Measurements from ENCODE around the gene G6PC1.
"Not testable (repeated sequence)": the region's sequence is repeated elsewhere in the genome, so short reads cannot be mapped to it uniquely, and the experiment has no call there.

Gene G6PC1

DNA sequence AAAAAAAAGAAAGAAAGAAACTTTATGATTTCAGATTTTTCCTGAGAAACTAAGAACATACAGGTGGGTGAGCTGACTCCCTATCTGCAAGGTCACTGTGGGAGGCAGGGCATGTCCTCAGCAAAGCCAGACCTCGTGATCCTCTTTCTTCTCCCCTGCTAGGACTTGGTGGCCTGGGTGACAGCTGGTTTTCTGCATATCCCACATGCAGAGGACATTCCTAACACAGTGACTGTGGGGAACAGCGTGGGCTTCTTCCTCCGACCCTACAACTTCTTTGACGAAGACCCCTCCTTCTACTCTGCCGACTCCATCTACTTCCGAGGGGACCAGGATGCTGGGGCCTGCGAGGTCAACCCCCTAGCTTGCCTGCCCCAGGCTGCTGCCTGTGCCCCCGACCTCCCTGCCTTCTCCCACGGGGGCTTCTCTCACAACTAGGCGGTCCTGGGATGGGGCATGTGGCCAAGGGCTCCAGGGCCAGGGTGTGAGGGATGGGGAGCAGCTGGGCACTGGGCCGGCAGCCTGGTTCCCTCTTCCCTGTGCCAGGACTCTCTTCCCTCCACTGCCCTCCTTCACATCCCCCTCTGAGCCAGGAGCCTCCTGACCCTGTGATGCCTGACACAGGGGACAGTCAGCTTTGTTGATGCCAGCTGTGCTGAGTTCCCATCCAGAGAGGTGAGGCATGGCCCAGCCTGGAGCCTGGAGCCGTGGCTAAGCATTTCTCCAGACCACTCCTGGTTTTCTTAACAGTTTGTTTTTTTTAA lies 26.5 kb upstream of the G6PC1 start:
- not testable (repeated sequence) for H3K27me3 ChIP-seq (ENCODE audit: control insufficient read depth in 1 of 2, insufficient read depth in 2 of 2, low read length in 2 of 2); H3K27ac ChIP-seq (ENCODE audit: low read depth, low read length); H3K4me1 ChIP-seq (ENCODE audit: control insufficient read depth in 1 of 2, insufficient read depth in 2 of 2, low read length in 2 of 2); H3K36me3 ChIP-seq (ENCODE audit: control insufficient read depth in 1 of 2, insufficient read depth in 2 of 2, low read length in 2 of 2); H3K4me3 ChIP-seq (ENCODE audit: low read depth in 1 of 2, low read length in 2 of 2); H3K9me3 ChIP-seq (ENCODE audit: control insufficient read depth in 1 of 2, low read length in 2 of 2); H3K9ac ChIP-seq (ENCODE audit: low read depth in 1 of 2, low read length in 2 of 2)

DNA sequence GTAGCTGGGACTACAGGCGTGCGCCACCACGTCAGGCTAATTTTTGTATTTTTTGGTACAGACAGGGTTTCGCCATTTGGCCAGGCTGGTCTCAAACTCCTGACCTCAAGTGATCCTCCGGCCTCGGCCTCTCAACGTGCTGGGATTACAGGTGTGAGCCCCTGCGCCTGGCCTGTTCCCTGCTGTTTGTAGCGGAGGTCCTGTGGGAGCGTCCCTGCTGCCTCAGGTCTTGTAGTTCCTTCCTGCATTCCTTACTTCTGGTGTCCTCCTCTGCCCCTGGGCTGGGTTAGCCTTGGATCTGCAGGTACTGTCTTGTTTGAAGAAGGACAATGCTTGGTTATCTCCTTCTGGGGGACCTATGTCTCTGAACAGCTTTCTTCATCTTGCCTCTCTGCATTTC lies 23.6 kb upstream of the G6PC1 start:
- peaks cover 0 to 4% of the 10 kb centered on the region in 2 donors for H3K4me1 ChIP-seq (ENCODE audit: control insufficient read depth in 1 of 2, insufficient read depth in 2 of 2, low read length in 2 of 2)
- H3K36me3 ChIP-seq (ENCODE audit: control insufficient read depth in 1 of 2, insufficient read depth in 2 of 2, low read length in 2 of 2) = no peaks in the 10 kb centered on the region
- no peak overlapping the region for H3K27ac ChIP-seq (ENCODE audit: low read depth, low read length)
- H3K4me3 ChIP-seq (ENCODE audit: low read depth in 1 of 2, low read length in 2 of 2) = no peak overlapping the region
- peaks cover 0 to 6% of the 10 kb centered on the region in 2 donors for H3K27me3 ChIP-seq (ENCODE audit: control insufficient read depth in 1 of 2, insufficient read depth in 2 of 2, low read length in 2 of 2)
- H3K9me3 ChIP-seq (ENCODE audit: control insufficient read depth in 1 of 2, low read length in 2 of 2) = no peaks in the 10 kb centered on the region
- H3K9ac ChIP-seq (ENCODE audit: low read depth in 1 of 2, low read length in 2 of 2) = no peak overlapping the region

DNA sequence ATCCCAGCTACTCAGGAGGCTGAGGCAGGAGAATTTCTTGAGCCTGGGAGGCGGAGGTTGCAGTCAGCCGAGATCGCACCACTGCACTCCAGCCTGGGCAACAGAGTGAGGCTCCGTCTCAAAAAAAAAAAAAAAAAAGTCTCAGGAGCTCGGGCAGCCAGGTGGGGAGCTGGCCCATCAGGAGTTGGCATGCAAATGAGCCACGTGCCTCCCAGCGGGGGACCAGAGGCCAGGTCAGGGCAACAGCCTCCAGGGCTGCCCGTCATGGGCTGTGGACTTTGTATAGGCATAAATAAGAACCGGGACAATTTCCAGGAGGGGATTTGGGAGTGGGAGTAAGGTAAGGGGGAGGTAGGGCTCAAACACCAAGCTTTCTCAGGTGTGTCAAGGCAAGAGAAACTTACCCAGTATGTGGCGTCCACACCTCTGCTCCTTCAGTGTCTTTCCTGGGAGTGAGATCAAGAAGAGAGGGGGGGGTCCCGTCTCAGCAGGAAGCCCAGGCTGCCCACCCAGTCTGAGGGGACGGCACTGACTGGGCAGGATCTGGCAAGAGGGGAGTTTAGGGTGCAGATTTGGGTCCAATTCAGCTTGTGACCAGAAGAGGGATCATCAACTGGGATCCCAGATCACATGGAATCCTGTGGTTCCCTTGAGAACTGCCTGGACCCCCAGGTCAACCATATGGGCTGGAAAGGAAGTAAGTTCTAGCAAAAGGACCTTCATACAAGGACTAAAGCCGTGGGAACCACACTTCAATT lies 22.3 kb upstream of the G6PC1 start:
- peaks cover 0 to 6% of the 10 kb centered on the region in 2 donors for H3K27me3 ChIP-seq (ENCODE audit: control insufficient read depth in 1 of 2, insufficient read depth in 2 of 2, low read length in 2 of 2)
- peak overlapping the region; percentile 10 for H3K27ac ChIP-seq (ENCODE audit: low read depth, low read length)
- no peak overlapping the region for H3K9ac ChIP-seq (ENCODE audit: low read depth in 1 of 2, low read length in 2 of 2)
- H3K4me3 ChIP-seq (ENCODE audit: low read depth in 1 of 2, low read length in 2 of 2) = no peak overlapping the region
- peaks cover 0 to 4% of the 10 kb centered on the region in 2 donors for H3K4me1 ChIP-seq (ENCODE audit: control insufficient read depth in 1 of 2, insufficient read depth in 2 of 2, low read length in 2 of 2)
- H3K9me3 ChIP-seq (ENCODE audit: control insufficient read depth in 1 of 2, low read length in 2 of 2) = no peaks in the 10 kb centered on the region
- H3K36me3 ChIP-seq (ENCODE audit: control insufficient read depth in 1 of 2, insufficient read depth in 2 of 2, low read length in 2 of 2) = no peaks in the 10 kb centered on the region

DNA sequence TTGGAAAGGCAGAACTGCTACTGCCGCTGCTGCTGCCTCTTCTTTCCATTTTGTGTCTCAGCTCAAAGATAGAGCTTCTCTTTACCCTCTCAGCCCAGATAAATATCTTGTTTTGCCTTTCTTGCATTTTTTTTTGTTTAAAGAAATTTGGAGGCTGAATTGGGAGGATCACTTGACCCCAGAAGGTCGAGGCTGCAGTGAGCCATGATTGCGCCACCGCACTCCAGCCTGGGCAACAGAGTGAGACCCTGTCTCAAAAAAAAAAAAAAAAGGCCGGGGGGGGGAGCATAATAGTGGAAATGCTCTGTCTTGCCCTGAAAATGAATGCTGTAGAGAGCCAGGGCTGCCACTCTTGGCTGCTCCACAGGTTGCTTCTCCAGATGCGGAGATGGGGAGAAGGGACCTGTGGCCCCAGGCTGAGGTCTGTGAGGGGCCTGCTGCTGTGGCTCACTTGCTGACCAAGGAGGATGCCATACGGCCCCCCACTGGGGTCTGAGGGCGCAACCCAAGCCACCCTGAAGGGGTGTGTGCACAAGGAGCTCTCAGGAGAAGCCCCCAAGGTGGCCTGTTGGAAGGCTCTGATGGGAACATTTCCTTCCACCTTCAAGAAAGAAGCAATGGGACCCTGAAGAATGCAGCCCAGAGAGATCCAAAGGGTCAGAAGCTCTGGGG lies 21.5 kb upstream of the G6PC1 start:
- Histone ChIP-seq H3K27ac (ENCODE audit: low read depth, low read length) (no peak overlapping the region), H3K9ac (ENCODE audit: low read depth in 1 of 2, low read length in 2 of 2) (no peak overlapping the region), H3K4me1 (ENCODE audit: control insufficient read depth in 1 of 2, insufficient read depth in 2 of 2, low read length in 2 of 2) (peaks cover 0 to 4% of the 10 kb centered on the region in 2 donors), H3K36me3 (ENCODE audit: control insufficient read depth in 1 of 2, insufficient read depth in 2 of 2, low read length in 2 of 2) (no peaks in the 10 kb centered on the region), H3K27me3 (ENCODE audit: control insufficient read depth in 1 of 2, insufficient read depth in 2 of 2, low read length in 2 of 2) (peaks cover 0 to 6% of the 10 kb centered on the region in 2 donors), H3K4me3 (ENCODE audit: low read depth in 1 of 2, low read length in 2 of 2) (no peak overlapping the region), H3K9me3 (ENCODE audit: control insufficient read depth in 1 of 2, low read length in 2 of 2) (no peaks in the 10 kb centered on the region)

DNA sequence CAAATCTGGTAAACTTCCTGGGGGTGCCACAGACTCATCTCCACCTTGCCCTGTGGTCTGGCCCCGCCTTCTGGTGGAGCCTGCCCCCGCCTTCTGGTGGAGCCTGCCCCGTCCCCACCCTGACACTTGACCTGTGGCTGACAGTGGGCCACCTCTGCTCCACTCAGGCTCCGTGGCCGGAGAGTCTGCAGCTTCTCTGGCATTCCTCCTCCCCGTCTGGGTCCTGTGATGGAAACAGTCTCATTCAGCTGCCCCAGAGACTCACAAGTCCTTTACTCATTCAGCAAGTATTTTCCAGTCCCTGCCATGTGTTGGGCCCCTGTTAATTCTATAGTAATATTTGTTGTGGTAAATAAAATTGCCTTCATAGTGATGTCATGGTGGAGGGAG lies 21.0 kb upstream of the G6PC1 start:
- H3K4me3 ChIP-seq (ENCODE audit: low read depth in 1 of 2, low read length in 2 of 2) = no peak overlapping the region
- H3K9me3 ChIP-seq (ENCODE audit: control insufficient read depth in 1 of 2, low read length in 2 of 2) = no peaks in the 10 kb centered on the region
- H3K9ac ChIP-seq (ENCODE audit: low read depth in 1 of 2, low read length in 2 of 2) = no peak overlapping the region
- H3K27me3 ChIP-seq (ENCODE audit: control insufficient read depth in 1 of 2, insufficient read depth in 2 of 2, low read length in 2 of 2) = peaks cover 0 to 6% of the 10 kb centered on the region in 2 donors
- H3K36me3 ChIP-seq (ENCODE audit: control insufficient read depth in 1 of 2, insufficient read depth in 2 of 2, low read length in 2 of 2) = no peaks in the 10 kb centered on the region
- no peak overlapping the region for H3K27ac ChIP-seq (ENCODE audit: low read depth, low read length)
- H3K4me1 ChIP-seq (ENCODE audit: control insufficient read depth in 1 of 2, insufficient read depth in 2 of 2, low read length in 2 of 2) = peaks cover 0 to 4% of the 10 kb centered on the region in 2 donors

DNA sequence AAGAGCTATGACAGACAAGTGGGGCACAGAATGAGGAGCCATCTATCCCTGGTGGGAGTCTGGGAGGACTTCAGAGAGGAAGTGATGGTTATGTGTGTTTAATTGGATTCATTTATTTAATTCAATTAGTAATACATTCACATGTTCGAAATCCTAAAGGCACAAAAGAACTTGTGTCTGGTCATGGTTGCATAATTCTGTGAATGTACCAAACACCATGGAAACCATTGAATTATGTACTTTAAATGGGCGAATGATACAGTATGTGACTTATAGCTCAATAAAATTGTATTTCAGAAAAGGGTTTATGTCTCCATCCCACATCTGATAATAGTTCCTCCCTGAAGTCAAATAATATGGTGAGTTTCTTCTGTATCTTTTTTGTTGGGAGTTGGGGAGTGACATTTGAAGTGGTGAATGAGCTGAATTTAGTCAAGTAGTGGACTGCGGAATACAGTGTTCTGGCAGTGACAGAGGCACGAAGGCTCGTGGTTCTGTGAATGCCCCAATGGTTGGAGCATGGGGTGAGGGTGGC lies 19.8 kb upstream of the G6PC1 start:
- Histone ChIP-seq H3K27ac (ENCODE audit: low read depth, low read length) (no peak overlapping the region), H3K27me3 (ENCODE audit: control insufficient read depth in 1 of 2, insufficient read depth in 2 of 2, low read length in 2 of 2) (peaks cover 0 to 6% of the 10 kb centered on the region in 2 donors), H3K4me1 (ENCODE audit: control insufficient read depth in 1 of 2, insufficient read depth in 2 of 2, low read length in 2 of 2) (peaks cover 0 to 4% of the 10 kb centered on the region in 2 donors), H3K9me3 (ENCODE audit: control insufficient read depth in 1 of 2, low read length in 2 of 2) (no peaks in the 10 kb centered on the region), H3K9ac (ENCODE audit: low read depth in 1 of 2, low read length in 2 of 2) (no peak overlapping the region), H3K4me3 (ENCODE audit: low read depth in 1 of 2, low read length in 2 of 2) (no peak overlapping the region), H3K36me3 (ENCODE audit: control insufficient read depth in 1 of 2, insufficient read depth in 2 of 2, low read length in 2 of 2) (no peaks in the 10 kb centered on the region)

DNA sequence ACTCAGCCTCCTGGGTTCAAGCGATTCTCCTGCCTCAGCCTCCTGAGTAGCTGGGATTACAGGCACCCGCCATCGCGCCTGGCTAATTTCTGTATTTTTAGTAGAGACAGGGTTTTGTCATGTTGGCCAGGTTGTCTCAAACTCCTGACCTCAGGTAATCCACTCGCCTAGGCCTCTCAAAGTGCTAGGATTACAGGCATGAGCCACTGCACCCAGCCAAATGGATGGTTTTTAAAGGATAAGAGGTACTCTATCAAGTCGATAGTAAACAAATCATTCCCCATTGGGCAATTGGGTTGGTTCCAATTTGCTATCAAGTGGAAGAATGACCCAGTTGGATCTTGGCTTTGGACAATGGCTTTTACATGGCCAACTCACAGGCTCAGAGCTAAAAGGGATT lies 18.9 kb upstream of the G6PC1 start:
- not testable (repeated sequence) for H3K9ac ChIP-seq (ENCODE audit: low read depth in 1 of 2, low read length in 2 of 2); H3K27me3 ChIP-seq (ENCODE audit: control insufficient read depth in 1 of 2, insufficient read depth in 2 of 2, low read length in 2 of 2); H3K9me3 ChIP-seq (ENCODE audit: control insufficient read depth in 1 of 2, low read length in 2 of 2); H3K27ac ChIP-seq (ENCODE audit: low read depth, low read length); H3K4me3 ChIP-seq (ENCODE audit: low read depth in 1 of 2, low read length in 2 of 2); H3K36me3 ChIP-seq (ENCODE audit: control insufficient read depth in 1 of 2, insufficient read depth in 2 of 2, low read length in 2 of 2)
- H3K4me1 ChIP-seq (ENCODE audit: control insufficient read depth in 1 of 2, insufficient read depth in 2 of 2, low read length in 2 of 2) = peaks cover 7 to 11% of the 10 kb centered on the region in 2 donors

DNA sequence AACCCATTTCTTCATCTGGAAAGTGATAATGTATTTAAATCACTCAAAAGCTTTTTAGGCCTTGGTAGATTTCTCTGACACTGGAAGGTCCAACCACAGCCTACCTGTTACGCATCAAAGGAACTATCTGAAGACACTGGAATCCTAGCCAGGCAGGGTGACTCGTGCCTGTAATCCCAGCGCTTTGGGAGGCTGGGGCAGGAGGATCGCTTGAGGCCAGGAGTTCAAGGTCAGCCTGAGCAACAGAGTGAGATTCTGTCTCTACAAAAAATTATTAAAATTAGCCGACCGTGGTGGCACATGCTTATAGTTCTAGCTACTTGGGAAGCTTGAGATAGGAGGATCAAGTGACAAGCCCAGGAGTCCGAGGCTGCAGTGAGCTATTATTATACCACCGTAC lies 18.4 kb upstream of the G6PC1 start:
- Histone ChIP-seq H3K4me3 (ENCODE audit: low read depth in 1 of 2, low read length in 2 of 2) (no peak overlapping the region), H3K27me3 (ENCODE audit: control insufficient read depth in 1 of 2, insufficient read depth in 2 of 2, low read length in 2 of 2) (peaks cover 0 to 6% of the 10 kb centered on the region in 2 donors), H3K27ac (ENCODE audit: low read depth, low read length) (no peak overlapping the region), H3K9ac (ENCODE audit: low read depth in 1 of 2, low read length in 2 of 2) (no peak overlapping the region), H3K36me3 (ENCODE audit: control insufficient read depth in 1 of 2, insufficient read depth in 2 of 2, low read length in 2 of 2) (no peaks in the 10 kb centered on the region), H3K9me3 (ENCODE audit: control insufficient read depth in 1 of 2, low read length in 2 of 2) (no peaks in the 10 kb centered on the region), H3K4me1 (ENCODE audit: control insufficient read depth in 1 of 2, insufficient read depth in 2 of 2, low read length in 2 of 2) (peaks cover 11 to 14% of the 10 kb centered on the region in 2 donors)

DNA sequence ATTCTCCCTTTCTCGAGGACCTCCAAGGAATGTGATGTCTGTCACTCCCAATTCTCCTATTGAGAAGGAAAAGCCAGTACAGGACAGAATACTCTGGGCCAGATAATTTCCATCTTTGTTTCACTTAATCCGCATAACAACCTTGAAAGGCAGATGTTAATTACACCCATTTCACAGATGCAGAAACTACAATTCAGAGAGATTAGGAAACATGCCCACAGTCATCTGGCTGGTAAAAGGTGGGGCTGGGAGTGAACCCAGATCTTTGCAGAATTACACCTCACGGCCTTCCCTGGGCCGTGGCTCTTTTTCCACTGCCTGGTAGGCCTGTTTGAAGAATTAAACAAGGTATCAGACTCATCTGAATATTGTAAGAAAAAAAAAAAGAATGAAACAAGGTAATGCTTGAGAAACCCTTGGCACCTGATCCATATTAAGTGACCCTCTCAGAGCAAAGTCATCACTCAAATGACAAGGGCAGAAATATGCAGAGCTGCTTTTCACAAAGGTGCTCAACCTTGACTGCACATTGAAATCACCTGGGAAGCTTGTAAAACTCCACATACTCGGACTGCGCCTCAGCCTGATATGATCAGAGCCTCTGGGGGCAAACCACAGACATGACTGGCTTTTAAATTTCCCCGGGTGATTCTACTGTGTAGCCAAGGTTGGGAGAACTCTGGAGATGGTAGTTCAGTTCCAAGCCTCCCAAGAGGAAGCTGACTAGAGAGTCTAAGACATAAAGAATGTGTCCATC lies 16.6 kb upstream of the G6PC1 start:
- Histone ChIP-seq H3K9me3 (ENCODE audit: control insufficient read depth in 1 of 2, low read length in 2 of 2) (no peaks in the 10 kb centered on the region), H3K4me3 (ENCODE audit: low read depth in 1 of 2, low read length in 2 of 2) (no peak overlapping the region), H3K9ac (ENCODE audit: low read depth in 1 of 2, low read length in 2 of 2) (no peak overlapping the region), H3K36me3 (ENCODE audit: control insufficient read depth in 1 of 2, insufficient read depth in 2 of 2, low read length in 2 of 2) (no peaks in the 10 kb centered on the region), H3K4me1 (ENCODE audit: control insufficient read depth in 1 of 2, insufficient read depth in 2 of 2, low read length in 2 of 2) (peaks cover 10 to 11% of the 10 kb centered on the region in 2 donors), H3K27me3 (ENCODE audit: control insufficient read depth in 1 of 2, insufficient read depth in 2 of 2, low read length in 2 of 2) (peaks cover 0 to 3% of the 10 kb centered on the region in 2 donors), H3K27ac (ENCODE audit: low read depth, low read length) (no peak overlapping the region)

Measured in duodenal mucosa (tissue), 2 donors.